PC-3 (cell line): ENCODE measurements around the gene APOA4. TPM values are rescaled to one million over a fixed set of nuclear protein-coding genes. Genes with fewer than 3 reads are reported as not detected.

Experiments
- ATAC-seq: fragments of 200-7000 bp; cut with Tn5 transposase; 2 replicates; pipeline ENCODE4 v1.9.1; 2020; ENCODE audit warnings: mild to moderate bottlenecking, moderate library complexity
- BruUV-seq: library from RNA; stranded (reverse); fragments of 400-500 nt; replicated peaks from 2 replicates; lab custom pipeline; 2021; lab: Mats Ljungman, UMichigan
- CTCF ChIA-PET: fragments of 300-600 bp; sonication (Branson Sonifier 250); formaldehyde crosslinking; loops from one replicate; lab custom pipeline; 2022; ENCODE audit warnings: antibody characterized with exemption; lab: Charles Lee
- POLR2A ChIA-PET: fragments of 300-600 bp; sonication (Branson Sonifier 250); formaldehyde crosslinking; loops from one replicate; lab custom pipeline; 2022; ENCODE audit warnings: antibody characterized with exemption; ENCODE audit not compliant: unreplicated experiment; lab: Charles Lee
- DNase-seq: peaks from one replicate; pipeline ENCODE4 v3.0.0-alpha.2; 2015
- H2AFZ ChIP-seq: fragments of 300-600 bp; sonication (generic); 2 replicates; pipeline ENCODE4 v1.6.0; 2016; ENCODE audit warnings: antibody characterized with exemption, low read length
- H3F3A ChIP-seq: fragments of 300-600 bp; sonication (generic); one replicate; pipeline ENCODE4 v1.6.0; 2017; ENCODE audit warnings: antibody characterized with exemption, low read length, control low read depth, mild to moderate bottlenecking; ENCODE audit not compliant: unreplicated experiment
- H3K27ac ChIP-seq: fragments of 300-600 bp; sonication (generic); 2 replicates; pipeline ENCODE4 v1.5.1; 2016; ENCODE audit warnings: mild to moderate bottlenecking, low read length
- H3K27me3 ChIP-seq: fragments of 300-600 bp; sonication (generic); 2 replicates; pipeline ENCODE4 v1.6.1; 2016; ENCODE audit warnings: low read length, mixed read lengths
- H3K36me3 ChIP-seq: fragments of 300-600 bp; sonication (generic); 2 replicates; pipeline ENCODE4 v1.6.1; 2016; ENCODE audit warnings: low read depth, mixed run types, low read length, mixed read lengths
- H3K4me1 ChIP-seq: fragments of 300-600 bp; sonication (generic); 2 replicates; pipeline ENCODE4 v1.5.1; 2016; ENCODE audit warnings: low read length; ENCODE audit not compliant: insufficient read depth
- H3K4me2 ChIP-seq: fragments of 300-600 bp; sonication (generic); 2 replicates; pipeline ENCODE4 v1.6.0; 2016; ENCODE audit warnings: low read length
- H3K4me3 ChIP-seq: fragments of 300-600 bp; sonication (generic); 2 replicates; pipeline ENCODE4 v1.5.1; 2016; ENCODE audit warnings: mild to moderate bottlenecking, low read length, mixed read lengths
- H3K79me2 ChIP-seq: fragments of 300-600 bp; sonication (generic); 2 replicates; pipeline ENCODE4 v1.6.1; 2017; ENCODE audit warnings: low read length, mixed read lengths
- H3K9ac ChIP-seq: fragments of 300-600 bp; sonication (generic); 2 replicates; pipeline ENCODE4 v1.6.0; 2016; ENCODE audit warnings: mild to moderate bottlenecking, low read length
- H3K9me2 ChIP-seq: fragments of 300-600 bp; sonication (generic); replicated peaks from 2 replicates; pipeline ENCODE4 v1.6.1; 2016; ENCODE audit warnings: mixed run types, low read length, mixed read lengths
- H3K9me3 ChIP-seq: fragments of 300-600 bp; sonication (generic); 2 replicates; pipeline ENCODE4 v1.6.1; 2016; ENCODE audit warnings: low read length, mixed read lengths
- H4K20me1 ChIP-seq: fragments of 300-600 bp; sonication (generic); 2 replicates; pipeline ENCODE4 v1.6.1; 2016; ENCODE audit warnings: low read length, mixed read lengths
- CTCF ChIP-seq: fragments of 300-600 bp; sonication (generic); conservative IDR thresholded peaks from 2 replicates; pipeline ENCODE4 v1.5.1; 2017; ENCODE audit warnings: antibody characterized with exemption, low read depth, mild to moderate bottlenecking, low read length
- EZH2 ChIP-seq: fragments of 300-600 bp; sonication (generic); IDR thresholded peaks from one replicate; pipeline ENCODE4 v1.6.1; 2017; ENCODE audit warnings: antibody characterized with exemption, mild to moderate bottlenecking, low read length; ENCODE audit not compliant: unreplicated experiment
- EZH2phosphoT487 ChIP-seq: fragments of 300-600 bp; sonication (generic); IDR thresholded peaks from 2 replicates; pipeline ENCODE4 v1.6.1; 2018; ENCODE audit warnings: mild to moderate bottlenecking, antibody characterized with exemption, low read length, borderline replicate concordance
- intact Hi-C: fragments of 100-400 bp; cut with micrococcal nuclease; formaldehyde crosslinking; loops from 2 replicates; pipeline ENCODE4 v1.9.0; 2023
- total RNA-seq: library from RNA; depleted of rRNA; stranded (reverse); fragments of >200 nt; gene quantifications from 2 replicates; pipeline ENCODE4 v1.2.3, GENCODE V29; 2014

Gene APOA4
- total RNA-seq, 1 experiment from 2014 or later = not detected

DNA sequence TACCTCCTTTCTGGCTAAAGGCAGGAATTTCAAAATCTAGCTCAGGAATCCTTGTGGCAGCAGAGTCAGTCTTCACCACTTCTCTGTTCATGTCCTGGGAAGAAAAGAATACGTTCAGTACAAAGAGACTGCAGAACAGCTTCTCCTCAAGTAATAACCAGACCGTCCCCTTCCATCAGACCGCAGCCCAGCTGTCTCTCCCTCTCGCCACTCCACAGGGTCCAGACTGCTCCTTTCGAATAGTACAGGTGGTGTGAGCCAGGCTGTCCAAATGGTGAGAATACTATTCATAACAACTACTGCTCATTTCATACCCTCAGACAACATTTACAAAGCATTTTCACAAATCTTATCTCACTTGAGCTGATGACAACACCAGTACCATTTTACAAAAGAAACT lies 36.1 kb downstream of the APOA4 start:
- Histone ChIP-seq H4K20me1 (no peaks in the 10 kb centered on the region; the same call in 1 of the 2 replicates), H3K27ac (no peak overlapping the region), H3K27me3 (no peaks in the 10 kb centered on the region), H3K4me1 (peaks cover 36% of the 10 kb centered on the region), H3F3A (no peaks in the 10 kb centered on the region), H3K9me3 (no peaks in the 10 kb centered on the region), H3K36me3 (peaks cover 46% of the 10 kb centered on the region), H3K4me2 (peak overlapping the region; percentile 94), H3K9me2 (no peaks in the 10 kb centered on the region), H2AFZ (no peak overlapping the region), H3K79me2 (peaks cover 32% of the 10 kb centered on the region), H3K9ac (peak overlapping the region; percentile 92), H3K4me3 (peak overlapping the region; percentile 83)
- CTCF ChIA-PET = interaction anchor here (0.6 to 2.6 kb wide), 3 partner anchors 41 to 352 kb away, joined by 3 to 16 read pairs (median 4); partner anchors contain the start of gene APOA1
- BruUV-seq = TSS peak; percentile 63
- POLR2A ChIA-PET = interaction anchor here (2.0 kb wide), 1 partner anchor 49 kb away, joined by 7 read pairs; no protein-coding TSS in a partner anchor
- intact Hi-C loops = no loop called here
- TF ChIP-seq EZH2phosphoT487 (no peak), EZH2 (no peak), CTCF (no peak)
- no peak for DNase-seq
- no peak for ATAC-seq

DNA sequence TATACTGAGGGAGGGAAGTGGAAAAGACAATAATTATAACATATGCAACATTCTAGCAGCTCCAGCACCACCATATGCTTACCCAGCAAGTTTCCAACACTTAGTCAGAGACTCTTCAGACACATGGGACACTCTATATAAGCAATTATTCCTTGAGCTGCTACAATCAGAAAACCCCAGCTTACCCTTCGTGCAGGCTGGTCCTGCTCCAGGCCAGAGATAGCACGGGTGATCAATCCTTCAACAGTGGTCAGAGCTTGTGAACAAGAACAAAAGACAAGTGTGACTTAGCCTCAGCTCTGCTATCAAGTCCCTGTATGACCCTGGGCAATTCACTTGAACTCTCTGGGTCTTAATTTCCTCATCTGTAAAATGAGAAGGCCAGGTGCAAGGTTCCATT lies 36.8 kb downstream of the APOA4 start:
- no peaks in the 10 kb centered on the region; the same call in 1 of the 2 replicates for H4K20me1 ChIP-seq
- no peak for ATAC-seq
- no peak overlapping the region for H2AFZ ChIP-seq
- H3K9me3 ChIP-seq = no peaks in the 10 kb centered on the region
- H3K4me1 ChIP-seq = peaks cover 36% of the 10 kb centered on the region
- H3K36me3 ChIP-seq = peaks cover 50% of the 10 kb centered on the region
- POLR2A ChIA-PET = no interaction called here
- no peak for TF ChIP-seq EZH2
- TF ChIP-seq EZH2phosphoT487 = no peak
- no peak for TF ChIP-seq CTCF
- H3F3A ChIP-seq = no peaks in the 10 kb centered on the region
- no TSS peak for BruUV-seq
- H3K27ac ChIP-seq = no peak overlapping the region
- intact Hi-C loops = no loop called here
- H3K27me3 ChIP-seq = no peaks in the 10 kb centered on the region
- peak overlapping the region; percentile 94 for H3K4me2 ChIP-seq
- DNase-seq = no peak
- CTCF ChIA-PET = interaction anchor here (2.6 kb wide), 1 partner anchor 50 kb away, joined by 16 read pairs; the partner anchor contains the start of gene APOA1
- no peak overlapping the region for H3K9ac ChIP-seq
- no peaks in the 10 kb centered on the region for H3K9me2 ChIP-seq
- H3K4me3 ChIP-seq = peak overlapping the region; percentile 83
- H3K79me2 ChIP-seq = peaks cover 32% of the 10 kb centered on the region

DNA sequence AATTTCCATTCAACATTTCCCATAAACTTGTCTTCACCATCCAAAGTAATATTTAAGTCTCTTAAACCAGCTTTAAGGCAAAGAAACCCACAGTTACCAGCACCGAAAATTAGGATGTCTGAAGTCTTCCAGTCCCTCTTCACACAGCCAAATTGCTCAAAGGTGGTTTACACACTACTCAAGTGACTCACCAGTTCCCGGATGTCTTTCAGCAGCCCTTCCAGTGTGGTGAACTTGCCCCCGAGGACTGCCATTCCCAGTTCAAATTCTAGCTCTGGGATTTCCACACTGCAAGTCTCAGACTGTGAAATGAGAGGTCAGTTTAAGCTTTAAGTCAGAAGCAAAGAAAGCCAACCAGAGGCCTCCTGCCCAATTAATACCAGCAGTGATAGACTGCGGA lies 40.4 kb downstream of the APOA4 start:
- peak; percentile 73 for DNase-seq
- H2AFZ ChIP-seq = no peak overlapping the region

More for the DNA sequence above, 40.4 kb downstream of the APOA4 start:
- peak; percentile 82 for ATAC-seq
- Histone ChIP-seq H3K27me3 (no peaks in the 10 kb centered on the region), H4K20me1 (no peaks in the 10 kb centered on the region; the same call in 1 of the 2 replicates), H3K4me2 (peak overlapping the region; percentile 11), H3K4me1 (peaks cover 30% of the 10 kb centered on the region), H3K9me2 (no peaks in the 10 kb centered on the region), H3K4me3 (no peak overlapping the region), H3F3A (no peaks in the 10 kb centered on the region), H3K36me3 (peaks cover 83% of the 10 kb centered on the region), H3K9me3 (no peaks in the 10 kb centered on the region), H3K27ac (peak overlapping the region; percentile 41), H3K9ac (no peak overlapping the region), H3K79me2 (peaks cover 31% of the 10 kb centered on the region)
- ChIA-PET POLR2A (interaction anchor here (0.6 kb wide), 1 partner anchor 315 kb away, joined by 9 read pairs; the partner anchor contains the start of gene SIK3), CTCF (interaction anchor here (0.6 kb wide), 1 partner anchor 89 kb away, joined by 4 read pairs; no protein-coding TSS in a partner anchor)
- BruUV-seq = no TSS peak
- TF ChIP-seq EZH2phosphoT487 (no peak), CTCF (no peak), EZH2 (no peak)
- intact Hi-C loops = no loop called here
